MM.1S (cell line): ENCODE measurements around the gene AKAP6.

Experiments
- CTCF ChIP-seq: fragments of 300-600 bp; sonication (generic); IDR thresholded peaks from 2 replicates; pipeline ENCODE4 v1.5.1; 2016; ENCODE audit warnings: antibody characterized with exemption, low read length, mixed read lengths
- EZH2phosphoT487 ChIP-seq: fragments of 300-600 bp; sonication (generic); IDR thresholded peaks from 2 replicates; pipeline ENCODE4 v1.6.1; 2018; ENCODE audit warnings: antibody characterized with exemption, low read length

DNA sequence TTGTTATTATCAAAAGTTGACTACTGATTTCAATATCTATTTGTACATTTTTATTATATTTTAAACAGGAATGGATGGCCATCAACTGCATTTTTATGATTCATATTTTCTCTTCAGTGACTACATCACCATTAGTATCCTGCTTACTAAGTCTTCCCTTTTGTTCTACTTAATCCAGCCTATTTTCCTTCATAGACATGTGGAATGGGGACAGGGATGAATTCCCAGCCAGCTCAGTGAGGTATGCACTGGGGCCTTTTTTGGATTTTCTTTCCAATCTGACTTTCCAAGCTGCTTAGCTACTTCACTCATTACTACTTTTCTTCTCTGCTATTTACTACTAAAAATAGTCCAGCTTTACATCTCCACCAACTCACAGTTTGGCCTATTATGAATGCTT, 38.4 kb downstream of the AKAP6 start:
- TF ChIP-seq EZH2phosphoT487 (no peak), CTCF (no peak)
